GM12875 (cell line): ENCODE data around the gene ADAMTSL1.

Experiments
- H3K4me3 ChIP-seq: one replicate; pipeline ENCODE4 v1.5.1; 2011; ENCODE audit warnings: low read depth, low read length, control low read depth
- TF ChIP-seq, protein P1 (sequence below): IDR thresholded peaks from 2 replicates; pipeline ENCODE4 v1.5.1; 2011; ENCODE audit warnings: low read depth, mild to moderate bottlenecking, control low read depth, inconsistent platforms, low read length, moderate library complexity, borderline replicate concordance; ENCODE audit not compliant: insufficient read depth

Gene ADAMTSL1

DNA sequence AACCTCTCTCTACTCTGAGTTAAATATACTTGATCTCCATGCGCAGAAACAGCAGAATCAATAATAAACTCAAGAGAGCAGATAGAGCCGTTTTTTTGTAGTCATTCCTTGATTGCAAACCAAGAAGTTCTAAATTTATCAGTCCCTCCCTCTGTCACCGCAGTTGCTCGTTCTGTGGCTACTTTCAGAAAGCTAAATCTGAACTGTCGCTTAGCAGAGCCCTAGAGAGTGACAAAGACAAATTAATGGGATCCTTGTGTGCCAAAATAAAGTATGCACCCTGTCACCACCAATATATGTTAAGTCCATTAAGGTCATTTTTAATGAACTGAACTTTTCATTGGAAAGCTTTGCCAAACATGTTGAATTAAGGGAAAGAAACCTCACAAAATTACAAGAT, 218.3 kb downstream of the ADAMTSL1 start:
- TF ChIP-seq, protein P1, sequence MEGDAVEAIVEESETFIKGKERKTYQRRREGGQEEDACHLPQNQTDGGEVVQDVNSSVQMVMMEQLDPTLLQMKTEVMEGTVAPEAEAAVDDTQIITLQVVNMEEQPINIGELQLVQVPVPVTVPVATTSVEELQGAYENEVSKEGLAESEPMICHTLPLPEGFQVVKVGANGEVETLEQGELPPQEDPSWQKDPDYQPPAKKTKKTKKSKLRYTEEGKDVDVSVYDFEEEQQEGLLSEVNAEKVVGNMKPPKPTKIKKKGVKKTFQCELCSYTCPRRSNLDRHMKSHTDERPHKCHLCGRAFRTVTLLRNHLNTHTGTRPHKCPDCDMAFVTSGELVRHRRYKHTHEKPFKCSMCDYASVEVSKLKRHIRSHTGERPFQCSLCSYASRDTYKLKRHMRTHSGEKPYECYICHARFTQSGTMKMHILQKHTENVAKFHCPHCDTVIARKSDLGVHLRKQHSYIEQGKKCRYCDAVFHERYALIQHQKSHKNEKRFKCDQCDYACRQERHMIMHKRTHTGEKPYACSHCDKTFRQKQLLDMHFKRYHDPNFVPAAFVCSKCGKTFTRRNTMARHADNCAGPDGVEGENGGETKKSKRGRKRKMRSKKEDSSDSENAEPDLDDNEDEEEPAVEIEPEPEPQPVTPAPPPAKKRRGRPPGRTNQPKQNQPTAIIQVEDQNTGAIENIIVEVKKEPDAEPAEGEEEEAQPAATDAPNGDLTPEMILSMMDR: no peak

GRCh38 chr9:18692962-18693361, 219.0 kb downstream of the ADAMTSL1 start:
- TF ChIP-seq, protein P1: no peak
- H3K4me3 ChIP-seq: no peak overlapping the region

More for the DNA sequence above, 218.3 kb downstream of the ADAMTSL1 start:
- H3K4me3 ChIP-seq: no peak overlapping the region

- no peak overlapping the region for H3K4me3 ChIP-seq
Observed at GRCh38 chr9:18694959-18695668, 221.2 kb downstream of the ADAMTSL1 start.

DNA sequence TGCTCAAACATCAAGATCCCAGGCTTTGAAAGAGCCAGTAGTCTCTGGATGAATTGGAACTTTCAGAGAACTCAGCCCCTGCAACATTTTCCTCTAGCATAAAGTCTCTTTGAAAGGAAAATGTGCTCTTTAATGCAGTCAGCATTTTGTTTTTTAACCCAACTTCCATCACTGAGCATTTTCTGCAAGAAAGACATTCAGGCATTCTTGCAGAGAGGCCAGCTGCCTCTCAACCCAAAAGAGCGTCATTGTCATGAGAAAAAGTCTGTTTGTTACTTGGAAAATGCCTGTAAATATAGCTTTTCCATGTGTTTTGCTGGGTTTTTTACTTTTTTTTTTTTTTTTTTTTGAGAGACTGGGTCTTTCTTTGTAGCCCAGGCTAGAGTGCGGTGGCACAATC, 225.0 kb downstream of the ADAMTSL1 start:
- TF ChIP-seq, protein P1: no peak
- H3K4me3 ChIP-seq: no peak overlapping the region

More at GRCh38 chr9:18694959-18695668, 221.2 kb downstream of the ADAMTSL1 start:
- TF ChIP-seq, protein P1: no peak

DNA sequence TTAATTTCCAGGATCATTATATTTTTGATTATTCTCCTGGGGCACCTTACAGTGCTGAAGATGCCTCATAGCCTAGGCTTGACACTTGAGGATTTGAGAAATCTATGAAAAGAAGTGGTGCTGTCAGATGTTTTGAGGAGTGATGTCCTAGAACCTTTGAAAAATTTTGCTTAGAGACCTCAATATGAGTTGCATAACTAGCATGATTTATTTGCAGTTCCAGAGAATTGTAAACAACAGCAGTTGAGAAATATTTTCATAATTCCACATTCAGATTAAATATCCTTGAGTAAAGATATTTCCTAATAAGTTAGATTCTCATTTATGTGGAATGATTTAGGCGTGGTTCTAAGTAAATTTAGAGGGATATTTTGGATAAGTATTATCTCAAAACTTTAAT, 225.8 kb downstream of the ADAMTSL1 start:
- H3K4me3 ChIP-seq: no peak overlapping the region
- TF ChIP-seq, protein P1: no peak

DNA sequence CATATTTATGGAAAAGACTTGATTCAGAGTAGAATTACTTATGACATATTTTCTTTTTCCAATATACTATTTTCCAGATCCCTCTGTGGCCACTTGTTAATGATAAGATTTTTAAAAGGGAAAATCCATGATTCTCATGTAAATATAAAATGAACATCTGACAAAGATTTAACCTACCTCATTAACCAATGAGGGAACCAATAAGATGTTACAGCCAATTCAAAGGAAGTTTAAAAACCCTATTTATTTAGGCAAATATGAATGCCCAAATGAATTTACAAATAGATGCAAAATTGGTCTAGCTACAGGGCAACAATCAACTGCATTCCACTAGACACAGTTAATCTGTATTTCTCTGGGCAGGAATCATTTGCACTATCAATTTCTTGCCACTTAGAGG, 226.8 kb downstream of the ADAMTSL1 start:
- H3K4me3 ChIP-seq: no peak overlapping the region
- TF ChIP-seq, protein P1: no peak
